Hepatocyte (in vitro differentiated cells): ENCODE data around the gene MKI67.

Experiments
- EZH2 ChIP-seq: fragments of 200-600 bp; sonication (generic); IDR thresholded peaks from 2 replicates; pipeline ENCODE4 v1.6.1; 2016; ENCODE audit warnings: antibody characterized with exemption, mild to moderate bottlenecking, borderline replicate concordance
- EZH2phosphoT487 ChIP-seq: fragments of 200-600 bp; sonication (generic); IDR thresholded peaks from one replicate; pipeline ENCODE4 v1.6.1; 2018; ENCODE audit warnings: antibody characterized with exemption, mild to moderate bottlenecking, low read depth, moderate library complexity; ENCODE audit not compliant: unreplicated experiment, severe bottlenecking
- TF ChIP-seq, protein P1 (sequence below): fragments of 200-600 bp; sonication (generic); IDR thresholded peaks from 2 replicates; pipeline ENCODE4 v1.5.1; 2016; ENCODE audit warnings: antibody characterized with exemption, mild to moderate bottlenecking; ENCODE audit not compliant: poor library complexity

DNA sequence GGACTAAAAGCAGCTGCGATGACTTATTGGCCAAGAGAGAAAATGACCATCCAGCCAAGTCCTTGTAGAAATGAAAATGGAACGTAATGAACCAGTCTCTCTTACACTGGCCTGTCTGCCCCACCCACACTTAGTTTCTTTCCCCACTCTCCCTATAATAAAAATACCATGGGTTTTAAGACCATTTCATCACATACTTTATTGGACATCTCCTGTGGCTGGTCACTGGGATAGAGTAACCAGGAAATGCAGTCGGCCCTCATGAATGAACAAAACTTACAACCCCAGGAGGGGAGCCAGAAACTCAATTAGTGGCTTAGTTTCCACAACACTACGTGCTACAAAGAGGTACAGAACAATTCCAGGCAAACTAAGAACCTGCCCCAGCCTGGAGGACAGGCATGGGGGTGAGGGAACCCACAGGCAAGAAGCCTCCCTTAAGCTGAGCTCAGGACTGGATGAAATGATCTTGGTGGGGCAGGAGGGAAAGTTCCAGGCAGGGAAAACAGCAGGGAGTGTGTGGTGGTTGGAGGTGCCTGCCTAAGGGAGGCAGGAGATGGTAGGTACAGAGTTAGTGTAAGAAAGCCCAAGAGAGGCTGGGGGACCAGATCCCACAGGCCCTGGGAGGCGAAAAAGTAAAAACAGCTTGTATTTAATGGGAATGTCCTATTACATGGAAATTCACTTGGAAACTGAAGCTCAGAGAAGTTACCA, 29.6 kb downstream of the MKI67 start:
- TF ChIP-seq, protein P1, sequence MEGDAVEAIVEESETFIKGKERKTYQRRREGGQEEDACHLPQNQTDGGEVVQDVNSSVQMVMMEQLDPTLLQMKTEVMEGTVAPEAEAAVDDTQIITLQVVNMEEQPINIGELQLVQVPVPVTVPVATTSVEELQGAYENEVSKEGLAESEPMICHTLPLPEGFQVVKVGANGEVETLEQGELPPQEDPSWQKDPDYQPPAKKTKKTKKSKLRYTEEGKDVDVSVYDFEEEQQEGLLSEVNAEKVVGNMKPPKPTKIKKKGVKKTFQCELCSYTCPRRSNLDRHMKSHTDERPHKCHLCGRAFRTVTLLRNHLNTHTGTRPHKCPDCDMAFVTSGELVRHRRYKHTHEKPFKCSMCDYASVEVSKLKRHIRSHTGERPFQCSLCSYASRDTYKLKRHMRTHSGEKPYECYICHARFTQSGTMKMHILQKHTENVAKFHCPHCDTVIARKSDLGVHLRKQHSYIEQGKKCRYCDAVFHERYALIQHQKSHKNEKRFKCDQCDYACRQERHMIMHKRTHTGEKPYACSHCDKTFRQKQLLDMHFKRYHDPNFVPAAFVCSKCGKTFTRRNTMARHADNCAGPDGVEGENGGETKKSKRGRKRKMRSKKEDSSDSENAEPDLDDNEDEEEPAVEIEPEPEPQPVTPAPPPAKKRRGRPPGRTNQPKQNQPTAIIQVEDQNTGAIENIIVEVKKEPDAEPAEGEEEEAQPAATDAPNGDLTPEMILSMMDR, result no peak
- TF ChIP-seq EZH2 (no peak), EZH2phosphoT487 (no peak)
